Measurements from ENCODE around the gene HNF1A.
A peak's percentile ranks its signal among the peaks of the same experiment; 100 is the strongest.
"Not testable (repeated sequence)": the region's sequence is repeated elsewhere in the genome, so short reads cannot be mapped to it uniquely, and the experiment has no call there.

The HNF1A gene

DNA sequence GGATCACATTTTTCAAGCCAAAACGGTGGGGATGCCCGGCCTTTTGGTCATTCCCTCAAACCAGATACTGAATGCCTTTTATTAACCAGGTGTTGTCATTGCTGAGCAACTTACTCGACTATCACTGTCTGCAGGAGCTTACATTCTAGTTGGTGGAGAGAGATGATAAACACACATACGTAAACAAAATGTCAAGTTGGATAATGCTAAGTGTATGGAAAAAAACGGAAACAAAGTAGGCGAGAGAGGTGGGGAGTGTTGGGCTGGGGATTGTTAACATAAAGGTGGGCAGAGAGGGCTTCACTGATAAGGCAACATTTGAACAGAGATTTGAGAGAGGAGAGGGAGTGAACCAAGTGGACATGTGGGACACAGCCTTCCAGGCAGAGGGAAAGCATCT lies 33.5 kb downstream of the HNF1A start:
- DNase-seq (ENCODE audit: low read depth): no peak

DNA sequence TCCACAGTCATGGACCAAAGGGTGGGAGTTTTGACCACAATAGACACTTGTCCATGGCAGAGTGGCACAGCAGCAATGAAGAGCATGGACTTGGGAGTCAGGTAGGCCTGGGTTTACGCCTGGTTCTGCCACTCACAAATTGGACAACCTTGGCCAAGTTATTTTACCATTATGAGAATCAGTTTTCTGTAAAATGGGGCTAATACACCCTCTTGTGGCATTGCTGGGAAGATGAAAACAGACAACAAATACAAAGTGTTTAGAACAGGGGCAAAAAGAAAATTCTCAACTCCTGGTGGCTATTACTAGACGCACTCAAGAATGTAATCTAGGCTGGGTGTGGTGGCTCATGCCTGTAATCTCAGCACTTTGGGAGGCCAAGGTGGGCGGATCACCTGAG lies 35.4 kb downstream of the HNF1A start:
- DNase-seq (ENCODE audit: low read depth): no peak

DNA sequence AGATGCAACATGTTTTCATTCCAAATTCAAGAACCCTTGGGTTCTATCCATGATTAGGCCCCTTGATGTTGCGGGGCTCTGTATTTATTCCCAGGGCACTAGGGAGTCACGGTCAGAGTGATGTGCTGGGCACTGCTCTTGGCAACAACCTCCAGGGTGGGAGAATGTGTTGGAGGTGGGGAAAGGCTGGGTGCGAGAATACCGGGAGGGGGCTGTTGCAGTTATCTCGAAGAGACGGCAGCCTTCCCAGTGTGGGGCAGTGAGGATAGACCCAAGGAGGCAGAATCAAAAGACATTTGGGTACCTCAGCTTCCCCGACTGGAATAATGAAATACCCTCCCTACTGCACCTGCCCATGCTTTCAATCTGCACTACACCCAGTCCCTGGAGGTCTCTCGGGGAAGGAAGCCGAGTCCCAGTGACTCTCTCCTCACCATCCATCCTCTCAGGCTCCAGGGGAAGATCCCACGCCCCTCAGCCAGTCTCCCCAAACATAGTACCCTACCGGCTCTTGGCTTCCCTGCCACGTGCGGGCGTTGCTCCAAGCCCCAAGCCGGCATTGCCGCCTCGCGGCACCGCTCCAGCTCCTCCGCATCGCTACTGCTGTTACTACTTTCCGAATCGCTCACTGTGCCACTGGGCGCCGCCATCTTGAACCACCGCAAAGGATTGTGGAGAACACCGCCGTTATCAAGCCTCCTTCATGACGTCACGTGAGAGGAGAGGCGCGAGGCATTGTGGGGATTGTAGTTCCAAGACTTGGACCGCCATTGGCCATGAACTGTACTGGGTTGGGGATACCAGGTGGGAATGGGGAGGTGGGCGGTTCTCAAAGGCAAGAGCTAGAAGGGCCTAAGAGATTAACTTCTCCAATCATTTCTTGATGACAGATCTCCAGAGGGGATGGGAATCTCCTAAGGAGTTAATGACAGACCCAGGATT lies 37.8 kb downstream of the HNF1A start, which contains the start of gene C12orf43:
Gene C12orf43, minus strand, starts transcription at position 663 of the 942 bp plus-strand sequence. Its CDS starts 13 bp downstream, at position 650.
- peak; percentile 68 for DNase-seq (ENCODE audit: low read depth)

DNA sequence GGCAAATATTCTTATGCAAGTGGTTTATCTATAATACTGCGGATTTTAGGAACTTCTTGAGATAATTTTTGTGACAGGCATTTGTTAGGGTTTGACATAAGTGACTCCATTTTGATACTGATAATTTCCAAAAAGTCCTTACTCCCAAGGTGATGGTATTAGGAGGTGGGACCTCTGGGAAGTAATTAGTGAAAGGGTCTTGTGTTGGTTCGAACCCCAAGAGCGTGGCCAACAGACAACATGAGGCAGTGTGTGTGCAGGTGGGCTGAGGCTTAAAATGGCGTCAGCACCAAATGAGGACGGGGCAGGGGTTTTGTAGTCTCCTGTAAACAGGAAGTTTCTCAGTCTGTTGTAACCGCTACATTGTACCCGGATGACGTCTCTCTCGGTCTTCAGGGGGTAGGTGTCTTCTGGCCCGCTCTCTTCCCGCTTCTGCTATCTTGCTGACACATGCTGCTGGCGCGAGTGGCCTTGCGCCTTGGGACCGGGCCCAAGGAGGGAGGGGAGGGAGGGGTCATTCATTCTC lies 39.7 kb downstream of the HNF1A start:
- no peak for DNase-seq (ENCODE audit: low read depth)

- DNase-seq (ENCODE audit: low read depth): no peak
Observed at GRCh38 chr12:121018860-121019617, 40.7 kb downstream of the HNF1A start.

GRCh38 chr12:121021754-121022153 lies 43.4 kb downstream of the HNF1A start:
- DNase-seq (ENCODE audit: low read depth): no peak

GRCh38 chr12:121022713-121023112 lies 44.4 kb downstream of the HNF1A start:
- no peak for DNase-seq (ENCODE audit: low read depth)

DNA sequence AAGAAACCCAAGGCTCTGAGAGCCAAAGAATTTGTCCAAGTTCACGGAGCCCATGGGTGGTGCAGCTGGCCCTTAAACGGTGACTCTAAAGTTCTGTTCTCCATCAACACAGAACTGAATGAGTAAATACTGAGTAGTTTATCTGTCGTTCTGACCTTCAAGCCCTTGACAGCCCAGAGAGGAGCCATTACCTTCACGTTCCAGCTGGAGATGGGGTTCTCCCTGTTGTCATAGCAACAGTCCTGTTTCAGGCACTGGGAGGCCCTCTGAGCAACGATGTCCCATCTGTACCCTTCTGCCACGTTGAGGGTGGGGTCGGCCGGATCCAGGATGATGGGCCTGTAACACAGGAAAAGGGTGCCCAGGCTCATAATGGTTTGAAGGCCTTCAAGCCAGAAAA lies 45.5 kb downstream of the HNF1A start:
- DNase-seq (ENCODE audit: low read depth): no peak

DNA sequence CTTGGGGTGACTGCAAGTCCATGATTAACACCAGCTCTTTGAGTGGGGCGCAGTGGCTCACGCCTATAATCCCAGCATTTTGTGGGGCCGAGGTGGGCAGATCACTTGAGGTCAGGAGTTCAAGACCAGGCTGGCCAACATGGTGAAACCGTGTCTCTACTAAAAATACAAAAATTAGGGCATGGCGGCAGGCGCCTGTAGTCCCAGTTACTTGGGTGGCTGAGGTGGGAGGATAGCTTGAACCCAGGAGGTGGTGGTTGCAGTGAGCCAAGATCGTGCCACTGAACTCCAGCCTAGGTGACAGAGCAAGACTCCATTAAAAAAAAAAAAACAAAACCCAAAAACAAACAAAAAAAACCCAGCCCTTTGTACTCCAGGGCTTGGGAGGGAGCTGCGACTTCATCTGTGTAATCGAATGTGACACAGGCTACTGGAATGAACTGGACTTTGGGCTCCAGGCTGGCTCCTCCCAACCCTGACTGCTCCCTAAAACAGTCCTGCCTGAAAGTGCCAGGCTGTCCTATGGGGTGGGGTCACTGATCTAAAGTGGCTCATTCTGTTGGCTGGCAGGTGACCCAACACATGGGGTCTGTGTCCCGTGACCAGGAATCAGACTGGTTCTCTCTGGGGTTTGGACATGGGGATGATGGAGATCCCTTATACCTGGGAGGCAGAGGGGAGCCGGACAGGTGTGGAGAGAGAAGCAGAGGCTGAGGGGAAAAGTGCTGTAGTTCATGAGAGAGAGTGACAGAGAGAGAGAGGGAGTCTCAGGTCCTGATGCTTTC lies 47.3 kb downstream of the HNF1A start:
- DNase-seq (ENCODE audit: low read depth): no peak

DNA sequence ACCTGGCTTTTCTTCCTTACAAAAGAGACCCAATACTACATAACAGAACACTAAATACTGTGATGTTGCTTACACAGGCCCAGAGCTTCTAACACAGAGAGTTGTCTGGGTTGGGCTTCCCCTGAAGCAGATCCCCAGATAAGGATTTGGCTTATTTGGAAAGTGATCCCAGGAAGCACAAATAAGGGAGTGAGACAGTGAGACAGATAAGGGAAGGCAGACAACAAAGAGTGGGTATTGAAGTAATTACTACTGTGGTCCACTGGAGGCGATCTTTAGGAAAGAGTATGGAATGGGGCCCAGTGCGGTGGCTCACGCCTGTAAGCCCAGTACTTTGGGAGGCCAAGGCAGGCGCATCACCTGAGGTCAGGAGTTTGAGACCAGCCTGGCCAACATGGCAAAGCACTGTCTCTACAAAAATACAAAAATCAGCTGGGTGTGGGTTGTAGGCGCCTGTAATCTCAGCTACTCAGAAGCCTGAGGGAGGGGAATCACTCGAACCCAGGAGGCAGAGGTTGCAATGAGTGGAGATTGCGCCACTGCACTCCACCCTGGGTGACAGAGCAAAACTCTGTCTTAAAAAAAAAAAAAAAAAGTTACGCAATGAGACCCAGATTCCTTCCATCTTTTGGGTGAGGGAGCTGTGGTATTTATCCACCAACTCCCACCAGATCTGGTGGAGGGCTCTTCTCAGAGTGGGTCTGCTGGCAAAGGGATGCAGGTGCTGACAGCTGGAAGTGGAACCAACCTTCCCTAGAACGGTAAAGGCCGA lies 48.1 kb downstream of the HNF1A start:
- DNase-seq (ENCODE audit: low read depth): no peak

- DNase-seq (ENCODE audit: low read depth): no peak
Observed at GRCh38 chr12:121030576-121031212, 52.4 kb downstream of the HNF1A start.

GRCh38 chr12:121033625-121034349 lies 55.4 kb downstream of the HNF1A start:
- DNase-seq (ENCODE audit: low read depth): no peak

GRCh38 chr12:121034616-121035305 lies 56.4 kb downstream of the HNF1A start:
- no peak for DNase-seq (ENCODE audit: low read depth)

- no peak for DNase-seq (ENCODE audit: low read depth)
Observed at GRCh38 chr12:121036810-121037326, 58.5 kb downstream of the HNF1A start.

GRCh38 chr12:121038861-121039668 lies 60.7 kb downstream of the HNF1A start, which contains the start of gene OASL:
TSS of gene OASL (minus strand) at chr12:121039246. CDS start at chr12:121038971, 275 bp downstream.
- DNase-seq (ENCODE audit: low read depth): no peak

GRCh38 chr12:121043067-121043466 lies 64.7 kb downstream of the HNF1A start:
- no peak for DNase-seq (ENCODE audit: low read depth)

- not testable (repeated sequence) for DNase-seq (ENCODE audit: low read depth)
Observed at GRCh38 chr12:121047400-121047799, 69.1 kb downstream of the HNF1A start.

DNA sequence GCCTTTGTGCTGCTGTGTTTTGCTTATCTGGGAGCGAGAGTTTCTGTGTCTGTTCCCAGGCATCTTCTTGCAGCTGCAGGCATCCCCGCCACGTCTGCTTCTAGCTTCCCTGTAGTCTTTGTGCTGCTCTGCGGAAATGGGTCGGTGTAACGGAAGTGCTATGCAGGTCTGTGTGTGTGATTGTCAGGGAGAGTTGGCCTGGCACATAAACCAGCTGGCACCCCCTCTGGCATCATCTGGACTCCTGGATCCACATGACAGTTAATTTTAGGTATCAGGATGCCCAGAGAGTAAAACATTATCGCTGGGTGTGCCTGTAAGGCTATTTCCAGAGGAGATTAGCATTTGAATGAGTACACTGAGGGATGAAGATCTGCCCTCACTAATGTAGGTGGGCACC lies 70.1 kb downstream of the HNF1A start:
- no peak for DNase-seq (ENCODE audit: low read depth)

All from stimulated activated CD8-positive, alpha-beta memory T cell treated with anti-CD3 and anti-CD28 coated beads, Interleukin-15, amount 100 ng/mL, for 24 hours (primary cell).